Measurements from ENCODE around the gene PIP5K1A.

Gene PIP5K1A

GRCh38 chr1:151289080-151289935, 91.0 kb downstream of the PIP5K1A start:
- DNase-seq = no peak

- no peak for DNase-seq
Measured at GRCh38 chr1:151289991-151290708, 91.8 kb downstream of the PIP5K1A start.

- DNase-seq = no peak
Measured at GRCh38 chr1:151290709-151291303, 92.5 kb downstream of the PIP5K1A start.

GRCh38 chr1:151292207-151293030, 94.1 kb downstream of the PIP5K1A start:
- no peak for DNase-seq

GRCh38 chr1:151293093-151293492, 94.7 kb downstream of the PIP5K1A start:
- no peak for DNase-seq

- no peak for DNase-seq
Measured at GRCh38 chr1:151294742-151295462, 96.5 kb downstream of the PIP5K1A start.
